Measurements from ENCODE around the gene MAPKAP1. TPM values are rescaled to one million over a fixed set of nuclear protein-coding genes. Genes with fewer than 3 reads are reported as not detected.
A peak's percentile ranks its signal among the peaks of the same experiment; 100 is the strongest.

MAPKAP1 gene
- total and polyA plus RNA-seq, 2 experiments from 2014 or later: 68.4 to 98.5 TPM

DNA sequence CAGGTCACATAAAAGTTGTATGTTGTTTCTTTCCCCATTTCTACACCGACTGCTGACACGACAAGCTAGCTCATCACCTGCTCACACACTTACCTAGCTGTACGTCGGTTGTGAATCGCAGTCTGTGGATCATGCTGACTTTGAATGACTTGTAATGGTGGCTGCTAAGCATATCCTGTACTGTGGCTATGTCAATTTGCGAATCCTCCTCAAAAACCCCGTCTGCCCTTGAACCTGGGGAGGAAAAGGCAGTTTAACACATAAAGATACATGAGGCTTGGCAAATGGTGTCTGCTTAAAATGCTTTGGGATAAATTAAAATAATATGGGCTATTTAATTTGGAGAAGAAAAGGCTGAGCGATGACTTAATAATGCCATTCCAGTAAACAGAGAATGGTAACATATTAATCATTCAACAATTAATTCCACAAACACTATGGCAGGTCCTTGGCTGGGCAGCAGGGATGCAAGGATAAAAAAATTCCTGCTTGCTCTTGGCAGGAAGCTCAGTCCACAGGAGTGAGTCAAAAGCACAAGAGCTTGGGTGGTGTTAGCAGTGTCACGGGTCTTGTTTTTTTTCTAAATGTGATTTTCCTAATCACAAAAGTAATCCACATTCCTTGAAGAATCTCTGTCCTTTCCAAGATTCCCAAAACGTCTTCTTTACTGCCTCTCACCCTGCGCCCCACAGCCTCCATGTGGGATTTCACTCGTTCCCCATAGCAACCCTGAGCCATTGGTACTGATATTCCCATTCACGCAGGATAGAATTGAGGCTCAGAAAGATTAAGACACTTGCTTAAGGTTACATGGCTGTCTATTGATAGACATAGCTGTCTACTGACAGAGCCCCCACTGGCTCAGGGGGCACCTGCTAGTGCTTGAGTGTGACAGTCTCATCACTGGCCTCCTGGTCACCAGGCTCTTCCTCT, 222.4 kb downstream of the MAPKAP1 start:
- Histone ChIP-seq H3K27ac (ENCODE audit: low read depth) (no peak overlapping the region), H3K4me2 (no peak overlapping the region), H3F3A (replicated peaks; ENCODE audit: low read depth) (no peaks in the 10 kb centered on the region), H4K20me1 (replicated peaks; ENCODE audit: insufficient read depth) (no peaks in the 10 kb centered on the region; the same call in 1 of the 2 replicates), H3K9me2 (ENCODE audit: insufficient read depth) (no peaks in the 10 kb centered on the region), H3K27me3 (ENCODE audit: insufficient read depth) (no peaks in the 10 kb centered on the region), H3K36me3 (ENCODE audit: insufficient read depth) (no peaks in the 10 kb centered on the region), H2AFZ (no peak overlapping the region), H3K79me2 (replicated peaks; ENCODE audit: insufficient read depth) (no peaks in the 10 kb centered on the region), H3K4me1 (ENCODE audit: insufficient read depth) (no peaks in the 10 kb centered on the region), H3K4me3 (no peak overlapping the region)
- Mint-ChIP-seq H3K4me1 (peaks cover 31% of the 10 kb centered on the region), H3K36me3 (ENCODE audit: low read depth) (0 out of 3 replicates have a peak, but pooled peaks cover 4% of the 10 kb centered on the region), H3K9me3 (no peaks in the 10 kb centered on the region), H3K4me3 (no peak overlapping the region), H3K27me3 (ENCODE audit: insufficient read depth, low read depth, poor library complexity) (no peaks in the 10 kb centered on the region), H3K27ac (no peak overlapping the region)
- no peak for TF ChIP-seq POLR2AphosphoS5 (IDR thresholded peaks at IDR 0.05; ENCODE audit: low read depth)
- DNase-seq (ENCODE audit: low spot score): no peak
- no peak for ATAC-seq

DNA sequence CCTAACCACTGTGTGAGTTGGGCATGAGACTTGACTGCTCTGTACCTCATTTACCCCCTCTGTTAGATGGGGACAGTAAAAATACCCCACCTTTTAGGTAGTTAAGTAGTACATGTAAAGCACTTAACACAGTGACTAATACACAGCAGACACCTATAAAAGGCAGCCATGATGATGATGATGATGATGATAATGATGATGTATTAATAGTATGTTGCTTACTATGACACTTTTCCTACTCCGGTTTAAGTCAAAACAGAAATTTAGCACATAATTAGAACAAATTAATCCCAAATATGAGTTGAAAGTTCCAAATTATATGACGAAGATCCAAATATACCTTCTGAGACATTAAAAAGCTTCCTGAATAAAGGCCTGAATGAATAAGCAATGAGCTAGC, 223.3 kb downstream of the MAPKAP1 start:
- H3K4me2 ChIP-seq: no peak overlapping the region

DNA sequence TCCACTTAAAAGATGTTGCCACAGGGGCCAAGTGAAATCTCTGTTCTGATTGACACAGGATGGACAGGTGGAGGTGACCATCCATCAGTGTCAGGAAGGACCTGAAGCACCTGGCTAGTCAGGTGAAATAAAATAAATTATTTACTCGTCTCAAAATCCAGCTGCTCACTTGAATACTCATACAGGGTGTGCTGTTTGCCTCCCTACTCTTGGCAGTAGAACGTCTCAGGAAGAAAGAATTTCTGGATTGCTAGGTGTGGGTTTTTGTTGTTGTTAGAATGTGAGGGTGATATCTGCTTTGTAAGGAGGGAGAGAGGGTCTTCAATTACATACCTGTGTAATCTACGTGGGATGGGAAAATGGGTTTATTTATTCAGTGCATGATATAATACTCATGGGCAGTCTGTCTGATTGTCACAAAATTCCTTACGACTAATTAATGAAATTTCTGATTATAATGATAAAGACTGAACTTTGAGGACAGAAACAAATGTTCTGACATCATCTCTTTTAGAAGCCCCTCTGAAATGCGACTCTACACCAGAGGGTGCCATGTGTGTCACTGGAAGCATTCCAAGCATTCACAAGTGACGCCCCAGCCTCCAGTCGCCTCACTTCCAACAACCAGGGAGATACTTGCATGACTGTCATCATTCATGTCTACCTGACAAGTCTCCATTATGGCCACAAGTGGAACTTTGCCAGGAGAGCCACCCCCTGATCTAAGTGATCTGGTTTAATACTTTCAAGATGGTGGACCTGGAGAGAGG, 227.0 kb downstream of the MAPKAP1 start:
- Histone ChIP-seq H3K4me3 (no peak overlapping the region), H3K9me2 (ENCODE audit: insufficient read depth) (no peaks in the 10 kb centered on the region), H3K36me3 (ENCODE audit: insufficient read depth) (no peaks in the 10 kb centered on the region), H2AFZ (no peak overlapping the region), H3K4me2 (no peak overlapping the region), H3K79me2 (replicated peaks; ENCODE audit: insufficient read depth) (no peaks in the 10 kb centered on the region), H3F3A (replicated peaks; ENCODE audit: low read depth) (no peaks in the 10 kb centered on the region), H3K27me3 (ENCODE audit: insufficient read depth) (no peaks in the 10 kb centered on the region), H3K4me1 (ENCODE audit: insufficient read depth) (no peaks in the 10 kb centered on the region), H4K20me1 (replicated peaks; ENCODE audit: insufficient read depth) (no peaks in the 10 kb centered on the region; the same call in none of the 2 replicates), H3K27ac (ENCODE audit: low read depth) (no peak overlapping the region)
- Mint-ChIP-seq H3K9me3 (no peaks in the 10 kb centered on the region), H3K4me1 (peaks cover 14% of the 10 kb centered on the region), H3K4me3 (no peak overlapping the region), H3K36me3 (ENCODE audit: low read depth) (0 out of 3 replicates have a peak, but pooled peaks cover 7% of the 10 kb centered on the region), H3K27ac (no peak overlapping the region), H3K27me3 (ENCODE audit: insufficient read depth, low read depth, poor library complexity) (no peaks in the 10 kb centered on the region)
- no peak for ATAC-seq
- peak; percentile 36 for DNase-seq (ENCODE audit: low spot score)
- TF ChIP-seq, protein P1, sequence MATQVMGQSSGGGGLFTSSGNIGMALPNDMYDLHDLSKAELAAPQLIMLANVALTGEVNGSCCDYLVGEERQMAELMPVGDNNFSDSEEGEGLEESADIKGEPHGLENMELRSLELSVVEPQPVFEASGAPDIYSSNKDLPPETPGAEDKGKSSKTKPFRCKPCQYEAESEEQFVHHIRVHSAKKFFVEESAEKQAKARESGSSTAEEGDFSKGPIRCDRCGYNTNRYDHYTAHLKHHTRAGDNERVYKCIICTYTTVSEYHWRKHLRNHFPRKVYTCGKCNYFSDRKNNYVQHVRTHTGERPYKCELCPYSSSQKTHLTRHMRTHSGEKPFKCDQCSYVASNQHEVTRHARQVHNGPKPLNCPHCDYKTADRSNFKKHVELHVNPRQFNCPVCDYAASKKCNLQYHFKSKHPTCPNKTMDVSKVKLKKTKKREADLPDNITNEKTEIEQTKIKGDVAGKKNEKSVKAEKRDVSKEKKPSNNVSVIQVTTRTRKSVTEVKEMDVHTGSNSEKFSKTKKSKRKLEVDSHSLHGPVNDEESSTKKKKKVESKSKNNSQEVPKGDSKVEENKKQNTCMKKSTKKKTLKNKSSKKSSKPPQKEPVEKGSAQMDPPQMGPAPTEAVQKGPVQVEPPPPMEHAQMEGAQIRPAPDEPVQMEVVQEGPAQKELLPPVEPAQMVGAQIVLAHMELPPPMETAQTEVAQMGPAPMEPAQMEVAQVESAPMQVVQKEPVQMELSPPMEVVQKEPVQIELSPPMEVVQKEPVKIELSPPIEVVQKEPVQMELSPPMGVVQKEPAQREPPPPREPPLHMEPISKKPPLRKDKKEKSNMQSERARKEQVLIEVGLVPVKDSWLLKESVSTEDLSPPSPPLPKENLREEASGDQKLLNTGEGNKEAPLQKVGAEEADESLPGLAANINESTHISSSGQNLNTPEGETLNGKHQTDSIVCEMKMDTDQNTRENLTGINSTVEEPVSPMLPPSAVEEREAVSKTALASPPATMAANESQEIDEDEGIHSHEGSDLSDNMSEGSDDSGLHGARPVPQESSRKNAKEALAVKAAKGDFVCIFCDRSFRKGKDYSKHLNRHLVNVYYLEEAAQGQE (IDR thresholded peaks at IDR 0.05; ENCODE audit: unreplicated experiment): no peak
- TF ChIP-seq EZH2 (IDR thresholded peaks at IDR 0.05; ENCODE audit: low read depth, unreplicated experiment): no peak
- TF ChIP-seq EZH2phosphoT487 (IDR thresholded peaks at IDR 0.05; ENCODE audit: unreplicated experiment): no peak

More for the DNA sequence above, 223.3 kb downstream of the MAPKAP1 start:
- Histone ChIP-seq H4K20me1 (replicated peaks; ENCODE audit: insufficient read depth) (no peaks in the 10 kb centered on the region; the same call in 1 of the 2 replicates), H3K79me2 (replicated peaks; ENCODE audit: insufficient read depth) (no peaks in the 10 kb centered on the region), H3K9me2 (ENCODE audit: insufficient read depth) (no peaks in the 10 kb centered on the region), H3K4me3 (no peak overlapping the region), H3K27me3 (ENCODE audit: insufficient read depth) (no peaks in the 10 kb centered on the region), H3K36me3 (ENCODE audit: insufficient read depth) (no peaks in the 10 kb centered on the region), H3K4me1 (ENCODE audit: insufficient read depth) (no peaks in the 10 kb centered on the region), H3F3A (replicated peaks; ENCODE audit: low read depth) (no peaks in the 10 kb centered on the region), H2AFZ (no peak overlapping the region), H3K27ac (ENCODE audit: low read depth) (no peak overlapping the region)
- no peak for TF ChIP-seq CREB1 (CRISPR knock-in tag; IDR thresholded peaks at IDR 0.05; ENCODE audit: low read depth)
- TF ChIP-seq ZNF114 (CRISPR knock-in tag; IDR thresholded peaks at IDR 0.05): no peak
- TF ChIP-seq, protein P2, sequence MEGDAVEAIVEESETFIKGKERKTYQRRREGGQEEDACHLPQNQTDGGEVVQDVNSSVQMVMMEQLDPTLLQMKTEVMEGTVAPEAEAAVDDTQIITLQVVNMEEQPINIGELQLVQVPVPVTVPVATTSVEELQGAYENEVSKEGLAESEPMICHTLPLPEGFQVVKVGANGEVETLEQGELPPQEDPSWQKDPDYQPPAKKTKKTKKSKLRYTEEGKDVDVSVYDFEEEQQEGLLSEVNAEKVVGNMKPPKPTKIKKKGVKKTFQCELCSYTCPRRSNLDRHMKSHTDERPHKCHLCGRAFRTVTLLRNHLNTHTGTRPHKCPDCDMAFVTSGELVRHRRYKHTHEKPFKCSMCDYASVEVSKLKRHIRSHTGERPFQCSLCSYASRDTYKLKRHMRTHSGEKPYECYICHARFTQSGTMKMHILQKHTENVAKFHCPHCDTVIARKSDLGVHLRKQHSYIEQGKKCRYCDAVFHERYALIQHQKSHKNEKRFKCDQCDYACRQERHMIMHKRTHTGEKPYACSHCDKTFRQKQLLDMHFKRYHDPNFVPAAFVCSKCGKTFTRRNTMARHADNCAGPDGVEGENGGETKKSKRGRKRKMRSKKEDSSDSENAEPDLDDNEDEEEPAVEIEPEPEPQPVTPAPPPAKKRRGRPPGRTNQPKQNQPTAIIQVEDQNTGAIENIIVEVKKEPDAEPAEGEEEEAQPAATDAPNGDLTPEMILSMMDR (conservative IDR thresholded peaks at IDR 0.05; ENCODE audit: low read depth in 2 of 2): no peak
- no peak for TF ChIP-seq NANOG (IDR thresholded peaks at IDR 0.05; ENCODE audit: borderline replicate concordance)
- no peak overlapping the region for H3K4me3 Mint-ChIP-seq
- H3K27ac Mint-ChIP-seq: no peak overlapping the region
- peaks cover 23% of the 10 kb centered on the region for H3K4me1 Mint-ChIP-seq
- H3K36me3 Mint-ChIP-seq (ENCODE audit: low read depth): 0 out of 3 replicates have a peak, but pooled peaks cover 4% of the 10 kb centered on the region
- H3K9me3 Mint-ChIP-seq: no peaks in the 10 kb centered on the region
- DNase-seq (ENCODE audit: low spot score) (no peak), ATAC-seq (no peak)
- H3K27me3 Mint-ChIP-seq (ENCODE audit: insufficient read depth, low read depth, poor library complexity): no peaks in the 10 kb centered on the region

All from GM23338 (cell line).